WTC11 (cell line): ENCODE results near the gene RYR1.

Source experiments
- CBFB ChIP-seq: sonication (generic); formaldehyde crosslinking; IDR thresholded peaks from 2 replicates; pipeline ENCODE4 v1.8.1; 2022; ENCODE audit warnings: mild to moderate bottlenecking, low read depth, missing genetic modification reagents
- CTCF ChIP-seq: fragments of 200-600 bp; IDR thresholded peaks from 2 replicates; pipeline ENCODE4 v1.8.0; 2022; ENCODE audit warnings: antibody characterized with exemption
- ESRRA ChIP-seq: sonication (generic); formaldehyde crosslinking; IDR thresholded peaks from 2 replicates; pipeline ENCODE4 v1.8.1; 2022; ENCODE audit warnings: mild to moderate bottlenecking, missing genetic modification reagents, borderline replicate concordance
- HMGA2 ChIP-seq: fragments of 250-450 bp; sonication (Bioruptor Pico); IDR thresholded peaks from 2 replicates; pipeline ENCODE4 v1.4.0; 2021; ENCODE audit warnings: mild to moderate bottlenecking, moderate library complexity
- HMGXB4 ChIP-seq: sonication (generic); formaldehyde crosslinking; IDR thresholded peaks from 2 replicates; pipeline ENCODE4 v1.8.1; 2023; ENCODE audit warnings: mild to moderate bottlenecking, moderate library complexity, missing genetic modification reagents
- MAX ChIP-seq: sonication (generic); formaldehyde crosslinking; IDR thresholded peaks from 2 replicates; pipeline ENCODE4 v1.8.0; 2022; ENCODE audit warnings: mild to moderate bottlenecking, missing genetic modification reagents
- NFYB ChIP-seq: sonication (generic); formaldehyde crosslinking; conservative IDR thresholded peaks from 2 replicates; pipeline ENCODE4 v1.8.0; 2022; ENCODE audit warnings: low read depth, missing genetic modification reagents
- ZNF423 ChIP-seq: fragments of 250-450 bp; sonication (Bioruptor Pico); IDR thresholded peaks from 2 replicates; pipeline ENCODE4 v2.1.2; 2022; ENCODE audit warnings: mild to moderate bottlenecking, moderate library complexity

GRCh38 chr19:38478273-38478971 lies 44.9 kb downstream of the RYR1 start:
- TF ChIP-seq ESRRA (CRISPR knock-in tag): no peak
- TF ChIP-seq NFYB: no peak
- no peak for TF ChIP-seq HMGXB4 (CRISPR knock-in tag)
- TF ChIP-seq CTCF: 0 out of 2 replicates have a peak, but pooled peaks have one; percentile 25
- TF ChIP-seq MAX (CRISPR knock-in tag): no peak
- no peak for TF ChIP-seq HMGA2 (CRISPR knock-in tag)
- TF ChIP-seq CBFB (CRISPR knock-in tag): no peak
- TF ChIP-seq ZNF423: no peak
